Ovary (tissue), 3 donors: ENCODE results near the gene ULBP3.

Source experiments
- CTCF ChIP-seq, 3 donors: fragments of 450-650 bp in 2 of 3; fragments of 200-600 bp in 1 of 3; IDR thresholded peaks; one replicate each; pipeline versions ENCODE4 v1.5.1 to v1.8.0; 2016 to 2022; ENCODE audit warnings: antibody characterized with exemption in 3 of 3, mild to moderate bottlenecking in 1 of 3
- POLR2A ChIP-seq: fragments of 450-650 bp; IDR thresholded peaks from one replicate; pipeline ENCODE4 v1.6.1; 2017; ENCODE audit warnings: antibody characterized with exemption, mild to moderate bottlenecking, moderate library complexity
- donor health status: DM: no; HTN: no; CAD: no.

DNA sequence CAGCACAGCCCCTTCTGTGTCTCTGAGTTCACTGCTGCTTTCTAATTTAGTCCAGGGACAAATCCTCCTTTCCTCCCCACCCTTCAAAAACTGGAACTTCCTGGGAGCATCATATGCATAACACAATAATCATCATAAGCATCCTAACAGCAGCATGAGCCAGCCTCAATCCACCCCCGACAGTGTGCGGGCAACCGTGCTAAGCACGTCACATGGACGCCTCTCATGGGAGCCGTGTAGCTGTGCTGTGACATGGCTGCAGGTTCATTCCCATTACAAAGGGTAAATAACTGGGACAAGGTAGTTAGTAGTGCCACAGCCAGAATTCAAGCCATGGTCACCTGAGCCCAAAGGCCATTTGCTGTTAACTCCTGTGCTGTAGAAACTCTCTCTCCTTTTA lies 24.5 kb upstream of the ULBP3 start:
- no peak for TF ChIP-seq CTCF (IDR thresholded peaks at IDR 0.05)
- TF ChIP-seq POLR2A, result no peak
